ENCODE measurements around the gene USHBP1.

- no peak for TF ChIP-seq E2F5 (CRISPR knock-in tag; IDR thresholded peaks at IDR 0.05)
- TF ChIP-seq JUN (CRISPR knock-in tag; IDR thresholded peaks at IDR 0.05), result no peak
- TF ChIP-seq ATF6 (CRISPR knock-in tag; IDR thresholded peaks at IDR 0.05), result no peak
- no peak for TF ChIP-seq CTCF (IDR thresholded peaks at IDR 0.05)
- no peak for TF ChIP-seq ETV6 (CRISPR knock-in tag; IDR thresholded peaks at IDR 0.05)
- TF ChIP-seq ATF3 (CRISPR knock-in tag; conservative IDR thresholded peaks at IDR 0.05), result no peak
- TF ChIP-seq ATF1 (CRISPR knock-in tag; IDR thresholded peaks at IDR 0.05), result no peak
- TF ChIP-seq SP1 (CRISPR knock-in tag; conservative IDR thresholded peaks at IDR 0.05), result no peak
- TF ChIP-seq USF2 (CRISPR knock-in tag; IDR thresholded peaks at IDR 0.05), result no peak
- TF ChIP-seq AFF4 (CRISPR knock-in tag; IDR thresholded peaks at IDR 0.05; ENCODE audit: borderline replicate concordance), result no peak
- no peak for TF ChIP-seq EMX1 (CRISPR knock-in tag; IDR thresholded peaks at IDR 0.05)
- TF ChIP-seq NR2C2 (CRISPR knock-in tag; IDR thresholded peaks at IDR 0.05), result no peak
These were observed 26.5 kb downstream of the USHBP1 start for GRCh38 chr19:17237747-17238706.

All from WTC11 (cell line).